GM13977 (cell line): Measurements from ENCODE around the gene ANO2.

Experiments
- DNase-seq: peaks from one replicate; pipeline ENCODE4 v3.0.0; 2012; ENCODE audit warnings: low spot score
- CTCF ChIP-seq: IDR thresholded peaks from 2 replicates; pipeline ENCODE4 v1.5.1; 2012; ENCODE audit warnings: mild to moderate bottlenecking, control low read depth; ENCODE audit not compliant: insufficient read depth; ENCODE audit errors: extremely low read depth, missing control alignments
- in situ Hi-C: fragments of 300-500 bp; cut with MboI; formaldehyde crosslinking; loops from one replicate; pipeline ENCODE4 v1.12.0; 2022; ENCODE audit warnings: low sequenced_read_pairs, low pct_unique_long_range_greater_than_20kb, mixed read lengths, inconsistent platforms; ENCODE audit not compliant: unreplicated experiment

The ANO2 gene

GRCh38 chr12:5921966-5922899, 22.8 kb downstream of the ANO2 start:
- in situ Hi-C loops = no loop called here
- no peak for DNase-seq
- TF ChIP-seq CTCF = no peak

- in situ Hi-C loops = no loop called here
- no peak for TF ChIP-seq CTCF
- DNase-seq = no peak
Observed at GRCh38 chr12:5921027-5921909, 23.8 kb downstream of the ANO2 start.

- in situ Hi-C loops = no loop called here
- no peak for TF ChIP-seq CTCF
- DNase-seq = no peak
Observed at GRCh38 chr12:5916785-5917290, 28.2 kb downstream of the ANO2 start.

- no peak for TF ChIP-seq CTCF
- no peak for DNase-seq
- in situ Hi-C loops = no loop called here
Observed at GRCh38 chr12:5915511-5915910, 29.5 kb downstream of the ANO2 start.

- in situ Hi-C loops = no loop called here
- DNase-seq = no peak
- no peak for TF ChIP-seq CTCF
Observed at GRCh38 chr12:5914387-5915149, 30.5 kb downstream of the ANO2 start.

- no peak for TF ChIP-seq CTCF
- in situ Hi-C loops = no loop called here
- no peak for DNase-seq
Observed at GRCh38 chr12:5913387-5913786, 31.7 kb downstream of the ANO2 start.
